Measurements from ENCODE around the gene KLF11. TPM values are rescaled to one million over a fixed set of nuclear protein-coding genes. Genes with fewer than 3 reads are reported as not detected.

Gene KLF11
- total and polyA plus RNA-seq, 2 experiments from 2014 or later, result 4.8 to 6.6 TPM

GRCh38 chr2:10103179-10103578 lies 59.8 kb downstream of the KLF11 start:
- in situ Hi-C loops (cut with MboI), result loop anchor here (25.0 kb wide), 1 partner anchor 559 kb away; no protein-coding TSS in a partner anchor
- no peak for DNase-seq
- Histone ChIP-seq H4K20me1 (ENCODE audit: insufficient read depth) (no peaks in the 10 kb centered on the region), H3K9me2 (ENCODE audit: insufficient read depth) (no peaks in the 10 kb centered on the region), H3K36me3 (ENCODE audit: low read depth) (no peaks in the 10 kb centered on the region), H3K4me3 (no peak overlapping the region), H3K9me3 (ENCODE audit: low read depth) (no peaks in the 10 kb centered on the region), H3K4me1 (ENCODE audit: insufficient read depth) (no peaks in the 10 kb centered on the region), H3K27ac (no peak overlapping the region), H3K27me3 (replicated peaks; ENCODE audit: insufficient read depth) (no peaks in the 10 kb centered on the region), H3F3A (ENCODE audit: insufficient read depth) (no peaks in the 10 kb centered on the region), H3K9ac (no peak overlapping the region), H3K4me2 (ENCODE audit: unreplicated experiment) (no peak overlapping the region), H2AFZ (no peak overlapping the region), H3K79me2 (ENCODE audit: insufficient read depth) (no peaks in the 10 kb centered on the region)
- WGBS, 2 experiments (ENCODE audit: low coverage in 1 of 2, low lambda C conversion rate in 2 of 2, missing lambda C conversion rate in 2 of 2), result 83 to 94% methylated on average over 4 to 6 of the region's 6 CpGs
- TF ChIP-seq EZH2 (IDR thresholded peaks at IDR 0.05; ENCODE audit: insufficient read depth, poor library complexity, severe bottlenecking) (no peak), EZH2phosphoT487 (IDR thresholded peaks at IDR 0.05; ENCODE audit: insufficient read depth, low read depth) (no peak)

Small RNA genes within 50 kb of the gene (small RNA-seq; reads per million reads assigned to genes)
- not detected for gene RF00568 (ENCODE audit: low read depth, low replicate concordance)

Other genes with a start within 250 kb of the KLF11 start
- 9.0 and 27.0 TPM in 2 replicates for gene TAF1B, start 200.1 kb upstream of the KLF11 start, total RNA-seq (2014; rRNA removed; shearing (Covaris generic))
- 16.6 TPM in 2 replicates for gene TAF1B, start 200.1 kb upstream of the KLF11 start, polyA plus RNA-seq (2016; fragmentation: Nextera tagmentation; extraction: Ambion mirVana)
- gene GRHL1, start 91.9 kb upstream of the KLF11 start, total RNA-seq (2014; rRNA removed; shearing (Covaris generic)), result 0.32 and 0.38 TPM in 2 replicates
- gene GRHL1, start 91.9 kb upstream of the KLF11 start, polyA plus RNA-seq (2016; fragmentation: Nextera tagmentation; extraction: Ambion mirVana), result 0.45 and 0.61 TPM in 2 replicates
- 6.1 and 7.1 TPM in 2 replicates for gene CYS1, start 36.9 kb downstream of the KLF11 start, total RNA-seq (2014; rRNA removed; shearing (Covaris generic))
- gene CYS1, start 36.9 kb downstream of the KLF11 start, polyA plus RNA-seq (2016; fragmentation: Nextera tagmentation; extraction: Ambion mirVana), result 2.8 and 3.1 TPM in 2 replicates
- gene RRM2, start 79.2 kb downstream of the KLF11 start, total RNA-seq (2014; rRNA removed; shearing (Covaris generic)), result 17.6 and 23.5 TPM in 2 replicates
- gene RRM2, start 79.2 kb downstream of the KLF11 start, polyA plus RNA-seq (2016; fragmentation: Nextera tagmentation; extraction: Ambion mirVana), result 79.2 and 79.3 TPM in 2 replicates

Measured in GM23248 (cell line).